K562 (cell line): Measurements from ENCODE around the gene ENTREP3. TPM values are rescaled to one million over a fixed set of nuclear protein-coding genes. Genes with fewer than 3 reads are reported as not detected.

ENCODE experiments used
- CBFA2T3 ChIP-seq: fragments of 450-650 bp; IDR thresholded peaks from 2 replicates; pipeline ENCODE4 v1.6.1; 2017
- CBX1 ChIP-seq: sonication (generic); IDR thresholded peaks from 2 replicates; pipeline ENCODE4 v1.6.1; 2016; ENCODE audit warnings: antibody characterized with exemption, low read depth, mild to moderate bottlenecking
- CHD7 ChIP-seq: fragments of 200-600 bp; sonication (generic); IDR thresholded peaks from one replicate; pipeline ENCODE4 v1.6.1; 2012; ENCODE audit warnings: mild to moderate bottlenecking, low read depth, low read length, inconsistent platforms
- GMEB1 ChIP-seq: fragments of 250-450 bp; sonication (Bioruptor Pico); IDR thresholded peaks from 2 replicates; pipeline ENCODE4 v1.4.0; 2020; ENCODE audit warnings: mild to moderate bottlenecking
- LEF1 ChIP-seq: fragments of 450-650 bp; IDR thresholded peaks from 2 replicates; pipeline ENCODE4 v1.6.1; 2016; ENCODE audit warnings: mild to moderate bottlenecking
- NRF1 ChIP-seq, 2 experiments: fragments of 450-650 bp; IDR thresholded peaks in 1 of 2; conservative IDR thresholded peaks in 1 of 2; 2 replicates each; pipeline ENCODE4 v1.6.1; 2014; ENCODE audit warnings: mild to moderate bottlenecking in 2 of 2
- PURB ChIP-seq: sonication (generic); formaldehyde crosslinking; IDR thresholded peaks from 2 replicates; pipeline ENCODE4 v1.9.0; 2021; ENCODE audit warnings: low read depth, mild to moderate bottlenecking, missing genetic modification reagents
- RAD21 ChIP-seq, 2 experiments: fragments of 250-450 bp in 1 of 2; fragments of 450-650 bp in 1 of 2; sonication (Bioruptor Pico) in 1 of 2; formaldehyde crosslinking in 1 of 2; IDR thresholded peaks in 1 of 2; conservative IDR thresholded peaks in 1 of 2; 2 replicates each; pipeline versions ENCODE4 v1.4.0 to v1.8.0; 2020 to 2022; ENCODE audit warnings: mild to moderate bottlenecking in 2 of 2, moderate library complexity in 1 of 2
- WHSC1 ChIP-seq: IDR thresholded peaks from one replicate; pipeline ENCODE4 v1.6.1; 2012; ENCODE audit warnings: low read length, control low read depth, inconsistent platforms
- ZNF311 ChIP-seq: fragments of 250-450 bp; sonication (Bioruptor Pico); IDR thresholded peaks from 2 replicates; pipeline ENCODE4 v1.4.0; 2020; ENCODE audit warnings: mild to moderate bottlenecking, moderate library complexity
- ZNF398 ChIP-seq: fragments of 250-450 bp; sonication (Bioruptor Pico); IDR thresholded peaks from 2 replicates; pipeline ENCODE4 v1.8.0; 2021; ENCODE audit warnings: moderate library complexity, mild to moderate bottlenecking, inconsistent platforms
- ZNF41 ChIP-seq: fragments of 250-450 bp; sonication (Bioruptor Pico); conservative IDR thresholded peaks from 2 replicates; pipeline ENCODE4 v1.4.0; 2020; ENCODE audit warnings: mild to moderate bottlenecking
- polyA plus RNA-seq, 8 experiments: library from polyadenylated mRNA; depleted of rRNA in 4 of 8; stranded (reverse) in 5 of 8; unstranded in 3 of 8; fragments of >200 nt; fragmentation: Nextera tagmentation in 2 of 8; fragmentation: Illumina TruSeq in 1 of 8; extraction: Ambion mirVana in 2 of 8; extraction: Trizol in 1 of 8; gene quantifications; 2 replicates each; pipeline versions ENCODE4 v1.2.1 to v1.2.3, GENCODE V29; 2011 to 2014; ENCODE audit warnings: inconsistent platforms in 1 of 8, missing spikeins in 1 of 8
- total RNA-seq, 7 experiments: library from RNA; depleted of rRNA in 6 of 7; stranded (reverse); fragments of >200 nt in 6 of 7; fragmentation: Illumina TruSeq in 2 of 7; extraction: Trizol in 2 of 7; gene quantifications; 2 replicates each; pipeline versions ENCODE4 v1.2.1 to v1.2.3, GENCODE V29; 2011 to 2021; ENCODE audit warnings: low replicate concordance in 1 of 7

ENTREP3 gene
- total and polyA plus RNA-seq, 9 of the 15 experiments (the other 6 are each of a cell fraction or from before 2014, with no cell fraction given), result 1.9 to 41.8 (median 5.9) TPM

- TF ChIP-seq CHD7 (no peak), ZNF398 (CRISPR knock-in tag) (no peak), ZNF41 (CRISPR knock-in tag) (no peak), LEF1 (peak; percentile 79), CBX1 (0 out of 2 replicates have a peak, but pooled peaks have one; percentile 47), CBFA2T3 (no peak), NRF1 (conservative IDR thresholded peaks at IDR 0.05 in 1 of 2, IDR thresholded peaks at IDR 0.05 in 1 of 2) (peak; percentile 73 to 75), WHSC1 (no peak), PURB (CRISPR knock-in tag) (no peak), RAD21 (CRISPR knock-in tag; conservative IDR thresholded peaks at IDR 0.05 in 1 of 2, IDR thresholded peaks at IDR 0.05 in 1 of 2) (no peak), ZNF311 (no peak), GMEB1 (CRISPR knock-in tag) (no peak)
Observed at GRCh38 chr1:155208541-155209311, 46.6 kb downstream of the ENTREP3 start, which contains the start of gene MTX1 (continued).
